GM12878 (cell line): ENCODE measurements around the gene CR1. TPM values are rescaled to one million over a fixed set of nuclear protein-coding genes. Genes with fewer than 3 reads are reported as not detected.

Source experiments
- ATAC-seq: fragments of 200-7000 bp; cut with Tn5 transposase; 3 replicates; pipeline ENCODE4 v1.9.1; 2020; ENCODE audit warnings: mild to moderate bottlenecking, moderate library complexity
- BruUV-seq: library from RNA; stranded (reverse); fragments of 400-500 nt; replicated peaks from 2 replicates; lab custom pipeline; 2021; lab: Mats Ljungman, UMichigan
- CTCF ChIA-PET: fragments of 300-600 bp; sonication (Branson Sonifier 250); formaldehyde crosslinking; extraction: SDS; loops from one replicate; lab custom pipeline; 2021; ENCODE audit warnings: inconsistent platforms; lab: Yijun Ruan, JAX
- POLR2A ChIA-PET: fragments of 350-600 bp; formaldehyde crosslinking; extraction: SDS; loops from one replicate; lab custom pipeline; 2021; ENCODE audit warnings: inconsistent platforms; lab: Charles Lee
- RAD21 ChIA-PET: fragments of 300-600 bp; sonication (Branson Sonifier 250); formaldehyde crosslinking; loops from one replicate; lab custom pipeline; 2023; ENCODE audit warnings: antibody characterized with exemption; ENCODE audit not compliant: unreplicated experiment; lab: Charles Lee
- SMC1A ChIA-PET: fragments of 300-600 bp; sonication (Branson Sonifier 250); formaldehyde crosslinking; loops from one replicate; lab custom pipeline; 2023; ENCODE audit not compliant: unreplicated experiment, uncharacterized antibody; lab: Charles Lee
- DNase-seq: peaks from one replicate; pipeline ENCODE4 v3.0.0-alpha.2; 2011; ENCODE audit warnings: low read depth, low spot score
- FAIRE-seq: peaks from 3 replicates; lab custom pipeline; 2011; peaks lifted over from hg19 to GRCh38; lab: Jason Lieb, UNC
- H2AFZ ChIP-seq: 2 replicates; pipeline ENCODE4 v1.6.0; 2011; ENCODE audit warnings: low read depth, low read length, control low read depth; ENCODE audit not compliant: control insufficient read depth
- H3K27ac ChIP-seq: 2 replicates; pipeline ENCODE4 v1.5.1; 2011; ENCODE audit warnings: control low read depth; ENCODE audit not compliant: control insufficient read depth, insufficient read depth
- H3K27me3 ChIP-seq, 2 experiments: replicated peaks in 1 of 2; 2 replicates each; pipeline versions ENCODE4 v1.6.0 to v1.6.1; 2011; ENCODE audit warnings: low read length in 1 of 2; ENCODE audit not compliant: control insufficient read depth in 2 of 2, insufficient read depth in 2 of 2
- H3K36me3 ChIP-seq, 2 experiments: 2 replicates each; pipeline ENCODE4 v1.5.1; 2011; ENCODE audit warnings: low read length in 1 of 2; ENCODE audit not compliant: control insufficient read depth in 2 of 2, insufficient read depth in 2 of 2
- H3K4me1 ChIP-seq: 2 replicates; pipeline ENCODE4 v1.6.1; 2011; ENCODE audit warnings: mild to moderate bottlenecking, low read length, moderate library complexity, mixed read lengths; ENCODE audit not compliant: control insufficient read depth, insufficient read depth
- H3K4me2 ChIP-seq: 2 replicates; pipeline ENCODE4 v1.6.0; 2011; ENCODE audit warnings: control low read depth; ENCODE audit not compliant: control insufficient read depth, insufficient read depth
- H3K4me3 ChIP-seq: fragments of 200-600 bp; sonication (generic); 2 replicates; pipeline ENCODE4 v1.5.1; 2016
- H3K79me2 ChIP-seq: 2 replicates; pipeline ENCODE4 v1.6.0; 2011; ENCODE audit warnings: low read length; ENCODE audit not compliant: control insufficient read depth, insufficient read depth
- H3K9ac ChIP-seq: 2 replicates; pipeline ENCODE4 v1.8.0; 2011; ENCODE audit warnings: low read length, control low read depth, mixed read lengths; ENCODE audit not compliant: control insufficient read depth, insufficient read depth
- H3K9me3 ChIP-seq: replicated peaks from 3 replicates; pipeline ENCODE4 v1.5.1; 2011; ENCODE audit warnings: mild to moderate bottlenecking, low read length; ENCODE audit not compliant: control insufficient read depth, insufficient read depth
- H4K20me1 ChIP-seq: 2 replicates; pipeline ENCODE4 v1.6.0; 2011; ENCODE audit not compliant: control insufficient read depth, insufficient read depth
- CBFB ChIP-seq: IDR thresholded peaks from 2 replicates; pipeline ENCODE4 v1.6.1; 2016; ENCODE audit warnings: antibody characterized with exemption, low read depth
- EGR1 ChIP-seq, 2 experiments: IDR thresholded peaks; 1 replicate in 1 of 2; 2 replicates in 1 of 2; pipeline ENCODE4 v1.6.1; 2011 to 2012; ENCODE audit warnings: low read depth in 2 of 2, low read length in 2 of 2, borderline replicate concordance in 1 of 2, mild to moderate bottlenecking in 1 of 2, moderate library complexity in 1 of 2
- ESRRA ChIP-seq: IDR thresholded peaks from 2 replicates; pipeline ENCODE4 v1.6.1; 2012; ENCODE audit warnings: mild to moderate bottlenecking, low read length, improper control_type of control experiment
- EZH2 ChIP-seq: IDR thresholded peaks from 2 replicates; pipeline ENCODE4 v1.6.1; 2012; ENCODE audit warnings: low read depth, mild to moderate bottlenecking, control low read depth, inconsistent platforms, low read length, borderline replicate concordance; ENCODE audit not compliant: control insufficient read depth
- NR2C2 ChIP-seq: IDR thresholded peaks from 2 replicates; pipeline ENCODE4 v1.6.1; 2011; ENCODE audit warnings: borderline replicate concordance, low read depth; ENCODE audit not compliant: control insufficient read depth, insufficient read length
- RELA ChIP-seq: fragments of 450-650 bp; IDR thresholded peaks from 2 replicates; pipeline ENCODE4 v1.8.0; 2014; ENCODE audit warnings: borderline replicate concordance; ENCODE audit not compliant: partially characterized antibody
- SMAD5 ChIP-seq: IDR thresholded peaks from 2 replicates; pipeline ENCODE4 v1.6.1; 2016; ENCODE audit warnings: antibody characterized with exemption, low read depth
- TCF12 ChIP-seq: IDR thresholded peaks from 2 replicates; pipeline ENCODE4 v1.6.1; 2011; ENCODE audit warnings: low read depth, mild to moderate bottlenecking, low read length
- WRNIP1 ChIP-seq: IDR thresholded peaks from 2 replicates; pipeline ENCODE4 v1.6.1; 2011; ENCODE audit warnings: low read depth, low read length, improper control_type of control experiment, borderline replicate concordance
- WGBS: methylation state at CpG from one replicate; pipeline ENCODE4 v1.1.6; 2016; ENCODE audit warnings: low lambda C conversion rate; ENCODE audit not compliant: insufficient replicate concordance, insufficient coverage; ENCODE audit errors: missing lambda C conversion rate; 5-methylcytosine and 5-hydroxymethylcytosine counted together
- in situ Hi-C: fragments of 300-500 bp; cut with MboI; formaldehyde crosslinking; loops from 9 replicates; pipeline ENCODE4 v1.14.3; 2018; ENCODE audit warnings: mixed read lengths
- intact Hi-C: fragments of 100-400 bp; cut with micrococcal nuclease; formaldehyde crosslinking; loops from one replicate; pipeline ENCODE4 v1.14.2; 2022; ENCODE audit not compliant: unreplicated experiment
- polyA plus RNA-seq, 11 experiments: library from polyadenylated mRNA; depleted of rRNA in 4 of 11; unstranded in 6 of 11; stranded (reverse) in 5 of 11; fragments of >200 nt; fragmentation: Nextera tagmentation in 4 of 11; fragmentation: Illumina TruSeq in 1 of 11; extraction: Ambion mirVana in 4 of 11; extraction: Trizol in 1 of 11; gene quantifications; 1 replicate in 1 of 11; 2 replicates in 10 of 11; pipeline versions ENCODE4 v1.2.1 to v1.2.3, GENCODE V29; 2011 to 2016; ENCODE audit warnings: inconsistent platforms in 2 of 11, missing spikeins in 2 of 11, low read depth in 1 of 11
- total RNA-seq, 4 experiments: library from RNA; depleted of rRNA in 3 of 4; stranded (reverse); fragments of >200 nt in 3 of 4; fragmentation: Illumina TruSeq in 1 of 4; extraction: Trizol in 1 of 4; gene quantifications; 2 replicates each; pipeline versions ENCODE4 v1.2.1 to v1.2.3, GENCODE V29; 2013 to 2021
- TF ChIP-seq, protein P1 (sequence below): IDR thresholded peaks from 2 replicates; pipeline ENCODE4 v1.6.1; 2012; ENCODE audit warnings: improper control_type of control experiment, low read depth, low read length; ENCODE audit not compliant: insufficient replicate concordance
- TF ChIP-seq, protein P2 (sequence below): IDR thresholded peaks from 2 replicates; pipeline ENCODE4 v1.6.1; 2012; ENCODE audit warnings: low read length, inconsistent platforms
- TF ChIP-seq, protein P3 (sequence below): IDR thresholded peaks from 2 replicates; pipeline ENCODE4 v1.6.1; 2011; ENCODE audit warnings: borderline replicate concordance, low read depth, mild to moderate bottlenecking, moderate library complexity, mixed read lengths, low read length; ENCODE audit not compliant: insufficient read depth; ENCODE audit errors: extremely low read length
- TF ChIP-seq, protein P4 (sequence below): fragments of 450-650 bp; formaldehyde crosslinking; IDR thresholded peaks from 2 replicates; pipeline ENCODE4 v1.4.0; 2020; ENCODE audit warnings: mild to moderate bottlenecking, moderate library complexity

Gene CR1
- total and polyA plus RNA-seq, 10 of the 15 experiments (the other 5 are each of a cell fraction or from before 2014, with no cell fraction given) = 0.30 to 8.0 (median 4.3) TPM

DNA sequence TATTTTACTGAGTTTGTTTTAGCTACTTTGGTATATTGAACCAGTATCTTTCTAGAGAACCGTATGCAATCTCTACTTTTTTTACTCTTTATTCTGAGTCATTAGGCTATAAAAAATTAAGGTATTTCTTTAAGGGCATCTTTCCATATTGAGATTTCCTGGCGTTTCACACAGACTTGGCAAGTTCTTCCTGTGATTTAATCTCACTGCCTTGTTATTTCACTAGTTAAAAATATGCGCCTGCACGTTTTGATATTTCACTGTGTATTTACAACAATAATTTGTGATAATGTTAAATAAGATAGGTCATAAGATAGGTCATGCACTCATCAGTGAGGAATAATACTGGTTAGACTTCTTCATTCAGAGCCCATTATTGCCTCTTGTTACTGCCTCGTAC, 132.8 kb downstream of the CR1 start:
- FAIRE-seq (no peak), DNase-seq (no peak), ATAC-seq (no peak)
- Histone ChIP-seq H3K79me2 (no peaks in the 10 kb centered on the region), H3K4me3 (no peak overlapping the region), H3K4me1 (no peaks in the 10 kb centered on the region), H3K27ac (no peak overlapping the region), H4K20me1 (no peaks in the 10 kb centered on the region), H2AFZ (no peak overlapping the region), H3K27me3 (no peaks in the 10 kb centered on the region), H3K36me3 (no peaks in the 10 kb centered on the region), H3K9me3 (no peaks in the 10 kb centered on the region), H3K4me2 (no peak overlapping the region), H3K9ac (no peak overlapping the region)
- intact Hi-C loops = no loop called here
- RAD21 ChIA-PET = no interaction called here
- in situ Hi-C loops = no loop called here
- 58% methylated on average over 5 of the region's 5 CpGs for WGBS
- SMC1A ChIA-PET = no interaction called here
- POLR2A ChIA-PET = no interaction called here
- CTCF ChIA-PET = interaction anchor here (1.9 kb wide), 1 partner anchor 8 kb away, joined by 4 read pairs; no protein-coding TSS in a partner anchor
- BruUV-seq = no TSS peak
- TF ChIP-seq, protein P1, sequence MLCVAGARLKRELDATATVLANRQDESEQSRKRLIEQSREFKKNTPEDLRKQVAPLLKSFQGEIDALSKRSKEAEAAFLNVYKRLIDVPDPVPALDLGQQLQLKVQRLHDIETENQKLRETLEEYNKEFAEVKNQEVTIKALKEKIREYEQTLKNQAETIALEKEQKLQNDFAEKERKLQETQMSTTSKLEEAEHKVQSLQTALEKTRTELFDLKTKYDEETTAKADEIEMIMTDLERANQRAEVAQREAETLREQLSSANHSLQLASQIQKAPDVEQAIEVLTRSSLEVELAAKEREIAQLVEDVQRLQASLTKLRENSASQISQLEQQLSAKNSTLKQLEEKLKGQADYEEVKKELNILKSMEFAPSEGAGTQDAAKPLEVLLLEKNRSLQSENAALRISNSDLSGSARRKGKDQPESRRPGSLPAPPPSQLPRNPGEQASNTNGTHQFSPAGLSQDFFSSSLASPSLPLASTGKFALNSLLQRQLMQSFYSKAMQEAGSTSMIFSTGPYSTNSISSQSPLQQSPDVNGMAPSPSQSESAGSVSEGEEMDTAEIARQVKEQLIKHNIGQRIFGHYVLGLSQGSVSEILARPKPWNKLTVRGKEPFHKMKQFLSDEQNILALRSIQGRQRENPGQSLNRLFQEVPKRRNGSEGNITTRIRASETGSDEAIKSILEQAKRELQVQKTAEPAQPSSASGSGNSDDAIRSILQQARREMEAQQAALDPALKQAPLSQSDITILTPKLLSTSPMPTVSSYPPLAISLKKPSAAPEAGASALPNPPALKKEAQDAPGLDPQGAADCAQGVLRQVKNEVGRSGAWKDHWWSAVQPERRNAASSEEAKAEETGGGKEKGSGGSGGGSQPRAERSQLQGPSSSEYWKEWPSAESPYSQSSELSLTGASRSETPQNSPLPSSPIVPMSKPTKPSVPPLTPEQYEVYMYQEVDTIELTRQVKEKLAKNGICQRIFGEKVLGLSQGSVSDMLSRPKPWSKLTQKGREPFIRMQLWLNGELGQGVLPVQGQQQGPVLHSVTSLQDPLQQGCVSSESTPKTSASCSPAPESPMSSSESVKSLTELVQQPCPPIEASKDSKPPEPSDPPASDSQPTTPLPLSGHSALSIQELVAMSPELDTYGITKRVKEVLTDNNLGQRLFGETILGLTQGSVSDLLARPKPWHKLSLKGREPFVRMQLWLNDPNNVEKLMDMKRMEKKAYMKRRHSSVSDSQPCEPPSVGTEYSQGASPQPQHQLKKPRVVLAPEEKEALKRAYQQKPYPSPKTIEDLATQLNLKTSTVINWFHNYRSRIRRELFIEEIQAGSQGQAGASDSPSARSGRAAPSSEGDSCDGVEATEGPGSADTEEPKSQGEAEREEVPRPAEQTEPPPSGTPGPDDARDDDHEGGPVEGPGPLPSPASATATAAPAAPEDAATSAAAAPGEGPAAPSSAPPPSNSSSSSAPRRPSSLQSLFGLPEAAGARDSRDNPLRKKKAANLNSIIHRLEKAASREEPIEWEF = no peak
- TF ChIP-seq NR2C2 (no peak), CBFB (no peak), RELA (no peak), EGR1 (IDR thresholded peaks at IDR 0.05; ENCODE audit: borderline replicate concordance in 1 of 2, low read depth in 2 of 2, low read length in 2 of 2) (no peak), ESRRA (no peak), TCF12 (no peak), WRNIP1 (no peak), EZH2 (no peak), SMAD5 (no peak)
- TF ChIP-seq, protein P2, sequence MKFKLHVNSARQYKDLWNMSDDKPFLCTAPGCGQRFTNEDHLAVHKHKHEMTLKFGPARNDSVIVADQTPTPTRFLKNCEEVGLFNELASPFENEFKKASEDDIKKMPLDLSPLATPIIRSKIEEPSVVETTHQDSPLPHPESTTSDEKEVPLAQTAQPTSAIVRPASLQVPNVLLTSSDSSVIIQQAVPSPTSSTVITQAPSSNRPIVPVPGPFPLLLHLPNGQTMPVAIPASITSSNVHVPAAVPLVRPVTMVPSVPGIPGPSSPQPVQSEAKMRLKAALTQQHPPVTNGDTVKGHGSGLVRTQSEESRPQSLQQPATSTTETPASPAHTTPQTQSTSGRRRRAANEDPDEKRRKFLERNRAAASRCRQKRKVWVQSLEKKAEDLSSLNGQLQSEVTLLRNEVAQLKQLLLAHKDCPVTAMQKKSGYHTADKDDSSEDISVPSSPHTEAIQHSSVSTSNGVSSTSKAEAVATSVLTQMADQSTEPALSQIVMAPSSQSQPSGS = no peak
- TF ChIP-seq, protein P3, sequence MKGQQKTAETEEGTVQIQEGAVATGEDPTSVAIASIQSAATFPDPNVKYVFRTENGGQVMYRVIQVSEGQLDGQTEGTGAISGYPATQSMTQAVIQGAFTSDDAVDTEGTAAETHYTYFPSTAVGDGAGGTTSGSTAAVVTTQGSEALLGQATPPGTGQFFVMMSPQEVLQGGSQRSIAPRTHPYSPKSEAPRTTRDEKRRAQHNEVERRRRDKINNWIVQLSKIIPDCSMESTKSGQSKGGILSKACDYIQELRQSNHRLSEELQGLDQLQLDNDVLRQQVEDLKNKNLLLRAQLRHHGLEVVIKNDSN = no peak
- TF ChIP-seq, protein P4, sequence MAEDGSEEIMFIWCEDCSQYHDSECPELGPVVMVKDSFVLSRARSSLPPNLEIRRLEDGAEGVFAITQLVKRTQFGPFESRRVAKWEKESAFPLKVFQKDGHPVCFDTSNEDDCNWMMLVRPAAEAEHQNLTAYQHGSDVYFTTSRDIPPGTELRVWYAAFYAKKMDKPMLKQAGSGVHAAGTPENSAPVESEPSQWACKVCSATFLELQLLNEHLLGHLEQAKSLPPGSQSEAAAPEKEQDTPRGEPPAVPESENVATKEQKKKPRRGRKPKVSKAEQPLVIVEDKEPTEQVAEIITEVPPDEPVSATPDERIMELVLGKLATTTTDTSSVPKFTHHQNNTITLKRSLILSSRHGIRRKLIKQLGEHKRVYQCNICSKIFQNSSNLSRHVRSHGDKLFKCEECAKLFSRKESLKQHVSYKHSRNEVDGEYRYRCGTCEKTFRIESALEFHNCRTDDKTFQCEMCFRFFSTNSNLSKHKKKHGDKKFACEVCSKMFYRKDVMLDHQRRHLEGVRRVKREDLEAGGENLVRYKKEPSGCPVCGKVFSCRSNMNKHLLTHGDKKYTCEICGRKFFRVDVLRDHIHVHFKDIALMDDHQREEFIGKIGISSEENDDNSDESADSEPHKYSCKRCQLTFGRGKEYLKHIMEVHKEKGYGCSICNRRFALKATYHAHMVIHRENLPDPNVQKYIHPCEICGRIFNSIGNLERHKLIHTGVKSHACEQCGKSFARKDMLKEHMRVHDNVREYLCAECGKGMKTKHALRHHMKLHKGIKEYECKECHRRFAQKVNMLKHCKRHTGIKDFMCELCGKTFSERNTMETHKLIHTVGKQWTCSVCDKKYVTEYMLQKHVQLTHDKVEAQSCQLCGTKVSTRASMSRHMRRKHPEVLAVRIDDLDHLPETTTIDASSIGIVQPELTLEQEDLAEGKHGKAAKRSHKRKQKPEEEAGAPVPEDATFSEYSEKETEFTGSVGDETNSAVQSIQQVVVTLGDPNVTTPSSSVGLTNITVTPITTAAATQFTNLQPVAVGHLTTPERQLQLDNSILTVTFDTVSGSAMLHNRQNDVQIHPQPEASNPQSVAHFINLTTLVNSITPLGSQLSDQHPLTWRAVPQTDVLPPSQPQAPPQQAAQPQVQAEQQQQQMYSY (CRISPR knock-in tag) = no peak
